NCI-H460 (cell line): Measurements from ENCODE around the gene PLEKHJ1. TPM values are rescaled to one million over a fixed set of nuclear protein-coding genes. Genes with fewer than 3 reads are reported as not detected.

Experiments used
- DNase-seq: peaks from one replicate; pipeline ENCODE4 v3.0.0-alpha.2; 2016; ENCODE audit warnings: low read depth; ENCODE audit errors: extremely low read depth
- total RNA-seq: library from RNA; depleted of rRNA; stranded (reverse); fragments of >200 nt; shearing (Covaris generic); gene quantifications from 2 replicates; pipeline ENCODE4 v1.2.3, GENCODE V29; 2014

The PLEKHJ1 gene
- total RNA-seq, 1 experiment from 2014 or later = 46.6 TPM

DNA sequence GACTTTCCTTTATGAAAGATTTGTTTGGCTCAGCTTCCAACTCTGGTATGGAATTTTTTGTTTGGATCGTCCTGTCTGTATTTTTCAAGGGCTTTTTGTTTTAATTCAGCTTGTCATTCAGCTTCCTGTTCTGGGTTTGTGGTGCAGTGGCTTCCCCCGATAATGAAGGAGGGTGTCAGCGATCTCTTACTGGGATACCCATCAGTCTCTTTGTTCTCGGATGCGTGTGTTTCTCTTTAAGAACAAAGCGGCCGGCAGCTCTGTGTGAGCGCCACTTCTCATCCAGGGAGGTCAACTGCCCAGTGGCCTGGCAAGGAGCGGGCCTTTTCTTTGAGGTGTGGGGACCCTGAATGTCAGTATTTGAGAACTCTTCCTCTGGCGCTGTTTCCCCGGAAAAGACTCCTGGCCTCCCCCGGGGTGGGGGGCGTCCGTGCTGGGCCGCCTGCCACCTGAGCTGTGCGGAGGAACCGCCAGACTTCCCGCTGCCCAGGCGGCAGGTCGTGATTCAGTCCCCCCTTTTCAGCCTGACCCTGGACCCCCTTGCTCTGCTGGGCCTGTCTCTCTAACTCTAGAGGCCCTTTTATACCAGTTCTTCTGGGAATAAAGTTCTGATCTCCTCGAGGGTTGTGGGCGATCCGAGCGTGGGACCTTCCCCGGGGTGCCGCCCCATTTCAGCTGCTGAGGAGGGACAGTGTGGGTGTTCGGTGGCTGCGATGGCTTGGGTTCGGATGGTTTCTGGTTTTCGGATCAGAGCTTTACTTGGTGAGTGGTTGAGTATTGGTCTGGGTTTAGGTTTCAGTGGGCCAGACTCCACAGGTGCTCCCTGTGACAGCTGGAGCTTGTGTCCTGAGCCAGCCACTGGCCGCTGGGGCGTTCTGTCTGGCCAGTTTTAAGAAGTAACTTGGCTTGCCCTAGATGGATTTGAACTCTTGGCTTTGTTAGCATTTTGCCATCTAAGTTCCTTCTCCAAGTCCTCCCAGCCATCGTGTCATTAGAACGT is 3.9 kb upstream of the PLEKHJ1 start:
- DNase-seq = no peak

DNA sequence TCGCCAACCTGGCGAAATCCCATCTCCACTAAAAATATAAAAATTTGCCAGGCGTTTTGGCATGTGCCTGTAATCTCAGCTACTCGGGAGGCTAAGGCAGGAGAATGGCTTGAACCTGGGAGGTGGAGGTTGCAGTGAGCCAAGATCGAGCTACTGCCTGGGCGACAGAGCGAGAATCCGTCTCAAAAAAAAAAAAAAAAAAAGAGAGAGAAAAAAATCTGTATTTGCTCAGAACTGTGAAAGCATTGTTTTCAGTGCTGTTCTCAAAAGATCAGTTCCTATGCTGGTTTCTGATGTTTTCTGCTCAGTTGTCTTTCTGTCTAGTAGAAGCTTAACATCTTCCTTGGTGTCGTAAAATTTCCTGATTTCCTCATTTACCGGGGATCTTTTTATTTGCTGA is 3.0 kb upstream of the PLEKHJ1 start:
- no peak for DNase-seq

DNA sequence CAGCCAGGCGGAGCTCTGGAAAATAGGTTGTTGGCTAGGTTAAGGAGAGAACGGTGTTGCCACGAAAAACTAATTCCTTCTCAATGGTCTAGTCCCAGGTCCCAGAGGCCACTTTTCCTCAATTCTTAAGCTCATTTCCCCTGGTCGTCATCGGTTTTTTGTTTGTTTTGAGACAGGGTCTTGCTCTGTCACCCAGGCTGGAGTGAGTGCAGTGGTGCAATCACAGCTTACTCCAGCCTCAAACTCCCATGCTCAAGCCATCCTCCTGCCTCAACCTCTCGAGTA is 1.7 kb upstream of the PLEKHJ1 start:
- no peak for DNase-seq

DNA sequence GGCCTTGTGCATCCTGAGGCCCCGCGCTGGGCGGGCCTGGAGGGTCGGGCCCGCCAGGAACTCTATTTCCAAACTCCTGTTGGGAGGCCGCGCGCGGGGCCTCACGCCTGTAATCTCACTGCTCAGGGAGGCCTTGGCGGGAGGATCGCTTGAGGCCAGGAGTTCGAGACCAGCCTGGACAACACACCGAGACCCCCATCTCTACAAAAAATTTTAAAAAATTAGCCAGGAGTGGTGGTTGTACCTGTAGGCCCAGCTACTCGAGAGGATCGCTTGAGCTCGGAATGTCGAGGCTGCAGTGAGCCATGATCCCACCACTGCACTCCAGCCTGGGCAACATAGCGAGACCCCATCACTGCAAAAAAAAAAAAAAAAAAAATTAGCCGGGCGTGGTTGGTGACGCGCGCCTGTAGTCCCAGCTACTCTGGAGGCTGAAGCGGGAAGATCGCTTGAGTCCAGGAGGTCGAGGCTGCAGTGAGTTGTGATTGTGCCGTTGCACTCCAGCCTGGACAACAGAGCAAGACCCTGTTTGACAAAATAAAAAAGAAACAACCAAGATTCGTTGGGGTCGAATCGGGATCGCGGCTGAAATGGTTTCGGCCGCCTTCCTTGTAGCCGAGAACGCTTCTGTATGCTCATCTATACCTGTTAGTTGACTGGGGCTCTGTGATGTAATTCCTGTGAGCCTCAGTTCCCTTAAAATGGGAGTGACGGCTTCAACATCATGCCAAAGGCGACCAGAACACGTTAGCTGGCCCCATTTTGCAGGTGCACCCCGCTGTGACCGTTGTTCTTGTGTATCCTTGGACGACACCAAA is 1.1 kb upstream of the PLEKHJ1 start:
- no peak for DNase-seq

DNA sequence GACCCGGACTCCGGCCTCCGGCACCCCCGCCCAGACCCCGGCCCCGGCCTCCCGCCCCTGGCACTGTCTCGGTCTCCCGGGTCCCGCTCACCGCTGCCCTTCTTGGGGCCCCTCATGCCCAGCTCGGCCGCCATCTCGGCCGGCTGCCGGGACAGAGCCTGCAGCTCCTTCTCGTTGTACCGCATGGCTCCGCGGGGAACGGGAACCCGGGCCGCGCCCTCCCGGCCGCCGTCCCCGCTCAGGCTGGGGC is 140 bp downstream of the PLEKHJ1 start:
- DNase-seq = no peak

DNA sequence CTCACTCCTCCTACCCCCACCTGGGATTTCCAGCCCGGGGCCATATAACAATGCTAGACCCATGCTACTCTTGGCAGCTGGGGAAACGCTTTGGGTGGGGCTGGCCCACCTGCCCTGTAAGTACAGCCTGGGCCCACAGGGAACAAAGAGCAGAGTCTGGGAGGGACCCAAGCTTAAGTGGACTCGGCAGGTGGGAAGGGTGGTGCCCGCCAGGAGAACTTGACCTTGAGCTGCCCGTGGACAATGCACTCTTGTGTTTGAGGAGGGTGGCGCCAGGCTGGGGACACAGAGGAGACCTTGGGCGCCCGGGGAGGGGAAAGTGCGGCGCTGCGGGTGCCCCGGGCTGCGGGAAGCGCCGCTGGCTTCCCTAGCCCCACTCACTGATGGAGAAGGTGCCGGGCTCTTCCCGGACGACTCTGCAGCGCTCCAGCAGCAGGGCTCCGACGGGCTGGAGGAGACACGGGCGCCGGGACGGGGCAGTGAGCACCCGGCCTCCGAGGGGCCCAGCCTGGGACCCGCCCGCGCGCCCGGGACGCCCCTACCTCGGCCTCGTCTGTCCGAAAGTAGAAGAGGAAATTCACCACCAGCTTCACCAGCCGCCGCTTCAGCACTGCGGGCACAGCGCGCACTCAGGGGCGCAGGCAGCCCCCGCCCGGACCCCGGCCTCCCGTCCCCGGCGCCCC is 607 bp downstream of the PLEKHJ1 start:
- no peak for DNase-seq

DNA sequence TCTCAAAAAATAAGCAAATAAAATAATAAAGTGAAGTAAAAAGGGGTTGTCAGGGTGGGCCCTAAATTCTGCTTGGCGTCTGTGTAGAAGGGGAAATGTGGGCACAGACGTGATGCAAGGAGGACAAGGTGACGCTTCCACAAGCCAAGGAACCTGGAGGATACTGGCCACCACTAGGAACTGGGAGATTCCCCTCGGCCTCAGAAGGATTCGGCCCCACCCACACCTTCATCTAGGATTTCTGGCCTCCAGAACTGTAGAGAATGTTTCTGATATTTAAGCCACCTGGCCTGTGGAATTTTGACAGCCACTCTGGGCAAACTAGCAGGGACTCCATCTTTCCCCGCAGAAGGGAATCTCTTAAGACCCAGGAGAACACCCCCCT is 1.1 kb downstream of the PLEKHJ1 start:
- DNase-seq = no peak

DNA sequence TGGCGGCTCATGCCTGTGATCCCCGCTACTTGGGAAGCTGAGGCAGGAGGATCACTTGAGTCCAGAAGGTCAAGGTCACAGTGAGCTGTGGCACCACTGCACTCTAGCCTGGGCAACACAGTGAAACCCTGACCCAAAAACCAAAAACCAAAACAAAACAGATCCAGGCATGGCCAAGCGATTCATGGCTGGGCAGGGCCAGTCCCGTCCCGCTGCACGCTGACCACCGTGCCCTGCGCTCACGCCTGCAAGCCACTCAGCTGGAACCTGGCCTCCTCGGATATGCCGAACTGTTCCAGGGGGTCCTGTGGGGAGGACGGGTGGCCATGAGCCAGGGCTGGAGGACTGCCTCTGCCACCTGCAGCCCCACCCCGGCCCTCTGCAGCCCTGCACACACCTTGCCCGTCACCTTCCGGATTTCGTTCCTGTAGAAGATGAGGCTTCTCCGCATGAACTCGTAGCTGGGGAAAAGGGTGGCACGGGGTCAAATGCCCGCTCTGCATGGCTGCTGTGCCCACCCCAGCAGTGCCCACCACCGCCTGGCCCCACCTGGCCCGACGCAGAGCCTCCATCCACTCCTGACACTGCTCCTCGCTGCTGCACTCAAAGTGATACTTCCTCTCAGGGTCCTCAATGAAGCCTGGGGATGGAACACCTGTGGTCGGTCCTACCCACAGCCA is 2.4 kb downstream of the PLEKHJ1 start:
- DNase-seq = no peak

DNA sequence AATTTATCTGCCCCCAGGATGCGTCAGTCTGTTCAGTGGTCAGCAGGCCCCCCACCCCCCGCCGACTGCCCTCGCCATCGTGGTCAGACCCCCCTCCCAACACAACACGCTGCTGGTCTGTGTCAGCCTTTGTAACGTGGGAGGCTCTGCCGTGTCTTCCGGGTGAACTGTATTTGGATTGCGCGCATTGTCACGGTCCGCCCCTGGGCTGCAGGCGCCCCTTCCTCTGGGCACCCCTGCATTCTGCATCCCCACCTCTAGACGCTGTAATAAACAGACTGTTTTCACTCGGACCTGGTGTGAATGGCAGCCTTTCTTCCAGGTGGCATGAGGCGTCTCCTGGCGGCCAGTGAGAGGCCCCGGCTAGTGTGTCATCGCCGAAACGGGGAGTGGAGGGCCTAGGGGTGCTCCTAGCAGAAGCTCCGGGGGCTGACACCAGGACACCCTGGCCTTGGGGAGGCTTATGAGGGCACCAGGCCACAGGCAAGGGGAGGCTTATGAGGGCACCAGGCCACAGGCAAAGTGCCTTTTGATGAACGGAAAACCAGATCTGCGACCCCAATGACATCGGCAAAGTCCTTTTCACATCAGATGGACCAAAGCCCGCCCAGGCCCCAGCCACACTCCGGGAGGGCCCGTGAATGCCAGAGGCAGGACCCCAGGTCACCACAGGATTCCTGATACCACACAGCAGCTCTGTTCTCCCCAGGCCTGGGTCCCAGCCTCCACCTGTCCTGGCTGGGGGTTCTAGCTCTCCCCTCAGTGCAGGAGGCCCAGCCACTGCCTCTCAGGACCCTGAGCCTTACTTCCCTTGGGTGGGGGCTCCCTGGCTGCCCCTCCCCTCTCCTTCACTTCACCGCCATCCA is 3.6 kb downstream of the PLEKHJ1 start:
- DNase-seq = no peak

DNA sequence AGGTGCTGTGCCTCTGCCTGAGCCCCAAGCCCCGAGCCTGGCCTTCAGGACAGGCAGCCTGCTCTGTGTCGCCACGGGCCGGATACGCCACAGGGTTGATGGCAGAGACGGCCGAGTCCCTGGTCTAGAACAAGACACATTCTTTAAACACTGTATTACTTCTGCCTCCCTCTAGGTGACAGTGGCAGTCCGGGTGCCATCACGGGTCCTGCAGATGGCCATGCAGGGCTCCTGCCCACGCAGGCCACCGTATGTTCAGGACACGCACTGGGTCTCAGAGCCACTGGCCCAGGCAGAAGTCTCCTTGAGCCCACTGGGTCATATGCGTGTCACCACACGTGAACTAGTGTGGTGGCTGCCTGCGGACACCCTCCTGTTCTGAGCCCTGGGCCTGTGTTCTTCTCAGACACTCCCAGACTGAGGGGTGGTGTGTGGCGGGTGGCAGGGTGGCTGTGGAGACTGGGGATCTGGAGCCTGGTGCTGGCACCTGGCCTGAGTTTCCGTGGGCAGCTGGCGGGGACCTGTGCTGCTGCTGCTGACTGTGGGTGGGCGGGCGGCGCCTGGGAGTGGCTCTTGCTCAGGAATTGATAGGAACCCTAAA is 4.4 kb downstream of the PLEKHJ1 start:
- no peak for DNase-seq

DNA sequence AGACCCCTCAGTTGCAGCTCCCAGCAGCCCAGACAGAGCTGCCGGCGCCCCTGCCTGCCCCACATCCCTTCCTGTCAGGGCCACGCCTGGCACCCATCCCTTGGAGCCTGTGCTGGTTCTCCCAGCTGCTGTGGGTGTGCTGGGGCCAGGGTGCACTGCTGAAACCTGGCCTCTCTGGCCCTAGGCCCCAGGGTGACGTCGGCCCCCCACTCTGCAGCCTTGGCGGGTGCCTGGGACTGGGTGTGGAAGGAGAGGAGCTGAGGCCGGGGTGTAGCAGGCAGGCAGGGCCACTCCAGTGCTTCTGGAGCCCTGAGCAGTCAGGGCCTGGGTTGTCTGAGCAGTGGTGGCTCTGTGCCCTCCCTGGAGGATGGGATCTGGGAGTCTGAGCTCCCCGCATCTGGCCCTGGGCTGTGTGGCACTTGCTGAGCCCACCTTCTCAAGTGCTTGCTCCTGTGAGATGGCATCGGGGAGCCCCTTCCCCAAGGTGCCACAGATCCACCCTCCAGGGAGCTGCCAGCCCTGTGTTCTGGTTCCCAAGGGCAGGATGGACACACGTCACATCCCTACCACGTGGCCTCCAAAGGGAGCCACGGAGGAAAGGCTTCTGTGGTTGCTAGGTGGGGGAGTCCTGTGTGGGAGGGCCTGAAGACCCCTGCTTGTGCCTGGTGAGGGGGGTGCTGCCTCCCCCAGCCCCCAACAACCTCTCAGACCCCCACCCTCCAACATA is 5.2 kb downstream of the PLEKHJ1 start:
- DNase-seq = no peak

DNA sequence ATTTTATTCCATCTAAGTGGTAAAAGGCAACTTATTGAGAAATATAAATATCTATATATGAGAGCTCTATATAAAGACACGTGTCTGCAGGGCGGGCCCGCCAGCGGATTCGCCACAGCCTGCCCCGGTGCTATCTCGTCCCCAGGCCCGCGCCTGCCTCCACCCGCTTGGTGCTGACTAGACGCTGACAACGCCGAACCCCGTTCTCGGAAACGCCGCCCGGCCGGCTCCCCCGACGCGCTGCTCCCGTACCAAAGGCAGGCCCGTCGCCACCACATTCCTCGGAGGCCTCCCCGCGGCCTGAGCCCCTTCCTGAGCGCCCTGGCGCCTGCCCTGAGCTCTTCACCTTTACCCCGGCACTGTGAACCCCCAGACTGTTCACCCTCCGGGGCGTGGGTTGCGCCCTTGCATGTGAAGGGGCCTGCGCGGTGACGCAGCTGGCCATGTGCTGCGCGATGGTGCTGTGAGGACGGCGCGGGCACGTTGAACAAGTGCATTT is 6.0 kb downstream of the PLEKHJ1 start:
- DNase-seq = no peak

DNA sequence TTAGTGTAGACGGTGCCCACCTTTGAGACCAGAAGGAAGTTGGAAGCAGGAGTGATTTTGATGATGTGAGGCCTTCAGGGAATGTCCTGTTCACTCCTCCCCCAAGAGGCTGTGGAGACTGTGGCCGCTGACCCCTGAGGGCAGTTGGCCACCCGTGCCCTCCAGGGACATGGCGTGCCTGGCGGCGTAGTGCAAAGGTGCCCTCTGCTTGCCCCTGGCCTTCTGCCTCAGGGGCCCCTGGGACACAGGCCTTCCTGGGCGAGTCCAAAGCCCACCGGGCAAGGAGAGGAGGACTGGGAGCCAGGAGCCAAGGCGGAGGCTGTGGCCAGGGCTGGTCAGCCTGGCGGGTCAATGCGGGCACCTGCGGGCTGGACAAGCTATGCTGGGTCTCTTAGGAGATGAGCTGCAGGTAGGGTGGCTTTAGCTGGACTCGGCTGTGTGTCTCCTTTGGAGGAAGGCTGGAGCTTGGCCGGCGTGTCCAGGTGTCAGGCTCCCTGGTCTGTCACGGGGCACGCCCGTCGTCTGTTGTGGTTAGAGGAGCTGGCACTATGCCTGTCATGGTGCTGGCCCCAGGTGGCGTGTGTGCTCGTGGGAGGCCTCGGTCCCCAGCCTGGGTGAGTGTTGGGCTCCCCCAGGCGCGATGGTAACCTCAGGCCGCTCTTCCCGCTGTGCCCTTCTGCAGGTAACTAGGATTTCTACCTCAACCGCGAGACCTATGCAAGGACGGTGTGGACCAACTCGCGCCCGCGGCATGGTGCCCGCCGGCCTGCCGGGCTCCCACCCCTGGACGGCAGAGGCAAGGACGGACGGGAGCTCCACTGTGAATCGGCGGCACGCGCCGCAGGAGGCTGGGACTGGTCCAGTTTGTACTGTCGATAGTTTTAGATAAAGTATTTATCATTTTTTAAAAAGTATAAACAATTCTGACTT is 6.8 kb downstream of the PLEKHJ1 start:
- DNase-seq = no peak

DNA sequence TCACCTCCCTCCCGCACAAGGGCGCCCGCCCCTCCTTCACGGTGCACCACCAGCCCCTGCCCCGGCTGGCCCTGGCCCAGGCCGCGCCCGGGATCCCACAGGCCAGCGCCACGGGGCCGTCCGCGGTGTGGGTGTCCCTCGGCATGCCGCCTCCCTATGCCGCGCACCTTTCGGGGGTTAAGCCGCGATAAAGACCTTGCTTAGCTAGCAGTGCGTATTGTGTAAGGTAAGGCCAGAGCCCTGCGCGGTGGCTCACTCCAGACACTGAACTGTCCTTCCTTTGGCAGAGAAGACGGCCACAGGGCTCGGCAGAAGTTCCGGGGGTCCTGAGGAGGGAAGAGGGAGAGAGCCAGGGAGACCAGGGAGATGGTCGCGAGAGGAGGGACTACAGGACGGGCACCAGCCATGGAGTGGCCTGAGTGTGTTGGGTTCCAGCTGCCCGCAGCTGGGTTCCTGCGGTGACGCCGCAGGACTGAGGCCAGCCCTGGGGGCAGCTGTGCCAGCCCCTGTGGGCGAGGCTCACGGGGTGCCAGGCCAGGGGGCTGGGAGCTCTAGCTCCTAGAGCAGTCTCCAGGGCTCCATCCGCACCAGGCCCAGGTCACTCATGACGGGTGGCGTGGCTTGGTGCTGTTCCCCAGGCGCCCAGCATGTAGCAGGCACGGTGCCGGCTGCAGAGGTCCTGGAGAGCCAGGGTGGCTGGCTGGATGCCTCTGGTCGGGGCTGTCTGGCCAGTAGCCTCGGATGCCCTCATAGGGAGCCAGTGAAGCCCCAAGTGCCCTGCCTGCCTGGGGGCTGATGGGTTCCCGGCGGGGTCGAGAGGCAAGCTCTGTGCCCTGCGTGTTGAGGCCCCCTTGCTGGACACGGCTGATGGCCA is 7.7 kb downstream of the PLEKHJ1 start:
- no peak for DNase-seq

DNA sequence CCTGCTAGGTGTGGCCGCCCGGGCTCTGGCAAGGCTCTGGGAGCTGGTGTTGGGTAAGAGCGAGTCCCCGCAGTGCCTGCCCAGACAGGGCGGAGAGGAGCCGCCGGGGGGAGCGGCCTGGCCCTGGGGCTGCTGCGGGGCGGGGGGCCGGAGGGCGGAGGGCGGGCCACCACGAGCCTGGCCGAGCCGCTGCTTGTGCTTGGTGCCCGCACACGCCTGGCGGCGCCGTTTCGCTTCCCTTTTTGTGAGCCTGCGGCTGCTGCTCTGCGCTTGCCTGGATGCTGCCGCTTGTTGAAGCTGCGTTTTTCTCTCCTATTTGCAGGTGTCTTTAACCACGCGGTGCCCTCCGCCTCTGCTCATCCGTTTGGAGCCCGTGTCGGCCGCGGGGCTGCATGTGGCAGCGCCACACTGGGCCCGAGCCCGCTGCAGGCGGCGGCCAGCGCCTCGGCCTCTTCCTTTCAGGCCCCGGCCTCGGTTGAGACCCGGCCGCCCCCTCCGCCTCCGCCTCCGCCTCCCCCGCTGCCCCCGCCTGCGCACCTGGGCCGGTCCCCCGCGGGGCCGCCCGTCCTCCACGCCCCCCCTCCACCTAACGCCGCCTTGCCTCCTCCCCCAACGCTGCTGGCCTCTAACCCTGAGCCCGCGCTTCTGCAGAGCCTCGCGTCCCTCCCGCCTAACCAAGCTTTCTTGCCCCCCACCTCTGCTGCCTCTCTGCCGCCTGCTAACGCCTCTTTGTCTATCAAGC is 8.5 kb downstream of the PLEKHJ1 start:
- DNase-seq = no peak

DNA sequence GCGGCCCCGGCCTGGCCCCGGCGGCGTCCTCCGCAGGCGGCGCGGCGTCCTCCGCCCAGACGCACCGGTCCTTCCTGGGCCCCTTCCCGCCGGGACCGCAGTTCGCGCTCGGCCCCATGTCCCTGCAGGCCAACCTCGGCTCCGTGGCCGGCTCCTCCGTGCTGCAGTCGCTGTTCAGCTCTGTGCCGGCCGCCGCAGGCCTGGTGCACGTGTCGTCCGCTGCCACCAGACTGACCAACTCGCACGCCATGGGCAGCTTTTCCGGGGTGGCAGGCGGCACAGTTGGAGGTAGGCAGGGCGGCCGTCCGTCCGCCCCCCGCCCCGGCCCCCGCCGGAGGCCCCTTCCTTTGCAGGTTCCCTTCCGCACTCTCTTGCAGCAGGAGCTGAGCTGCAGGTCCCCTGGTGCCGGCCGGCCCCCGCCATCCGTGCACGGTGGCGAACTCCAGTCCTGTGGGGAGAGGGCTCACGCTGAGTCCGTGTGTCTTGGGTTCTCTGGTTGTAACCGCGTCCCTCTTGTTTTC is 9.2 kb downstream of the PLEKHJ1 start:
- DNase-seq = no peak
